CD4-positive, alpha-beta T cell treated with Interferon alpha-2 for 1 hour (primary cell): ENCODE measurements around the gene CLIP2.

Source experiments
- DNase-seq, 2 donors: peaks; one replicate each; pipeline ENCODE4 v3.0.0-alpha.2; 2020 to 2022

CLIP2 gene

DNA sequence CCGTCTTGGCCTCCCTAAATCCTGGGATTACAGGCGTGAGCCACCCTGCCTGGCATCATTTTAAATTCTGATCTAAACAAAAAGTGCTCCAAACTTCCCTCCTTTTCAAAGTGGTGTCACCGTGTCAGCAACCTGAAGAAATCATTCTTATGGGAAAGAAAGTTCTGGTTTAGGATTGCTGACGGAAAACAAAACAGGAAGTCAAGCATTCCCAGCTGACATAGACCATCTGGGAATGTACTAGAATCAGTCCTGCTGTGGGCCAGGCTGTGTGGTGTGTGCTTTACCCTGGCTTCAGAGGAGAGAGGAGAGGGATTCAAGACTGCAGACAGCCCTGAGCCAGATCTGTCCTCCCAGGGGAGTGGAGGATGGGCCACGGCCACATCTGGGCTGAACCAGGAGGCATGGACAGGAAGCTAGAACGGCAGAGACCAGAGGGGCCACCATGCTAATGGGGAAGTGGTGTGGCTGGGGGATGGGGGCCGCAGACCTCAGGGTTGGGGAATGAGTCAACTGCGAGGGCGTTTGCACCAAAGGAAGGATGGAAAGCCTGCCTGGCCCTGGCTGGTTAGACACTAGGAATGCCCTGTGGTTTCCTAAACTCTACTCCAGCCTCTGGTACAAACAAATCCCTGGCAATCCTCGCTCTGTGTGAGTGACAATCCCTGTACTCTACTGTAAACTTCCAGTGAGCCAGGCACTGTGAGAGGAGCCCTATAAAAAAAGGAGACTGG is 16.7 kb upstream of the CLIP2 start:
- DNase-seq = peak; percentile 8 to 58

DNA sequence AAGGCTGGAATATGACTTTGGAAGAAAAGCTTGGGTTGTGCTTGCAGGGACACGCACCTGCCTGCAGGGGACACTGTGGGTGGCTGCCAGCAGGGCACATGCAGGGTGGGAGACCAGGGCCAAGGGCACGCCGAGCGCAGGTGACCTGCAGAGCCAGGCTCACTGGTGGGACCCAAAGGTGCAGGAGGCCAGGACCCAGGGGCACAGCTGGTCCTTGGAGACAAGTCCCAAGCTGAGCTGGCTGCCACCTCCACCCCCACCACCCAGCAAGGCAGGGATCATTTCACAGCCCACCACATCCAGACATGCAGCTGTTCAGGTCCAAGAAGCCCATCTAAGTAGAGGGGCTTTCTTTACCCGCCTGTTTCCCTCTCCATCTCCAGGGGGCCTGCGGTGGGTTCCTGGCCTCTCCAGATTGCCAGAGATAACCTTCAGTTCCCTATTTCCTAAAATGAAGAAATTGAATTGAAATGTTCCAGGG is 13.8 kb upstream of the CLIP2 start:
- DNase-seq = no peak

DNA sequence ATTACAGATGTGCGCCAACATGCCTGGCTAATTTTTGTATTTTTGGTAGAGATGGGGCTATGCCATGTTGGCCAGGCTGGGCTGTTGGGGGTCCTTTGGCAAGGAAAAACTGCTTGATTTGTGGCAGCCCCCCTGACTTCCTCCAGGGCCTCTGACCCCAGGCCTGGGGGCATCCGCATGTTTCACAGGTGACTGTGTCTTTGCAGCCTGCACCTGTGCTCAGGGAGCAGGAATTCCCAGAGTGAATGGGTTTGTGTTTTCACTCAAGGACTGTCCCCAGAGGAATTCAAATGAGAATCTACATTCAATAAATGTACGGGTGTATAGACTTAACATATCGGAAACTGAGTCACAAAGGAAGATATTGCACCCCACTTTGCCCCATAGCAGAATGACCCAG is 11.6 kb upstream of the CLIP2 start:
- DNase-seq = no peak

DNA sequence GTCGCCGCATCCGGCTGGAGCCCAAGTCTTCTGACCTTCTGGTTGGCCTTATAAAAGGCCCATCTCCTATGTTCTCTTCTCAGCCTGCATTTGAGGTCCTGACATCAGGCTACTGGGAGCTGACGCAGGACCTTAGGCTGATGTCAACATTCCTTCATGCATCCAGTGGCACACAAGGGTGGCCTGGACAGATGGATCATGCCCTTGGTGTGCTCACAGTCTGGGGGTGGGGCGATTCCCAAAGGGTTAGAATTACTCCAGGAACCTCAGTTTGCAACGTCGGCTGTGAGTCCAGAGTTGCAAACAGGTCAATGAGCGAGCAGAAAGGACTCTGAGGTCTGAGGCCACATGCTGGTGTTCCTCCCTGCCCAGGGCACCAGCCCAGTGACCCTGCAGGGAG is 8.2 kb upstream of the CLIP2 start:
- no peak for DNase-seq

DNA sequence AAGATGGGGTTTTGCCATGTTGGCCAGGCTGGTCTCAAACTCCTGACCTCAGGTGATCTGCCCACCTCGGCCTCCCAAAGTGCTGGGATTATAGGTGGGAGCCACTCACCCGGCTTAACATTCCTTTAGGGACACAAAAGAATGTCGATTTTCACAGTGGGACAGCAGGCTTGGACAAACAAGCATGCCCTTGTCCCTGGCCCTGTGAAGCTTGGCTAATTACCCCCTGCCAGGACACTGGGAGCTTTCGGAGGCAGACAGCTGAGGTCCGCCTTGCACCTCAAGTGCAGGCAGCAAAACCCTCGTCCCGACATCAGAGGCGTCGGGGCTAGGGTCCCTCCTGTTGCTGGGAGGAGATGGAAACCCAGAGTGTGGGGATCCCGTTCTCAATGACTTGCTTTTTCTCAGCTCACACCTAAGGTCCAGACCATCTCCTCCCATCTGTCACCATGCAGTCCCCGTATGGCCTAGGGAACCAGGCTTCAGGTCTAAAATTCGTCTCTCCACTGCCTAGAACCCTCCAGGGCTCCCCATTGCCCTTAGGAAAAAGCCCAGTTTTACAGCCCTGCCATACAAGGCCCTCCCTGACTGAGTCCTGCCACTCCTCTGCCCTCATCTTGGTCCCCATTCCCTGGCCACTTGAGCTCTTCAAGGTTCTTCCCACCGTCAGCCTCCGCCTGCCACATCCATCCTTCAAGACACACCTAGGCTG is 6.3 kb upstream of the CLIP2 start:
- DNase-seq = no peak

DNA sequence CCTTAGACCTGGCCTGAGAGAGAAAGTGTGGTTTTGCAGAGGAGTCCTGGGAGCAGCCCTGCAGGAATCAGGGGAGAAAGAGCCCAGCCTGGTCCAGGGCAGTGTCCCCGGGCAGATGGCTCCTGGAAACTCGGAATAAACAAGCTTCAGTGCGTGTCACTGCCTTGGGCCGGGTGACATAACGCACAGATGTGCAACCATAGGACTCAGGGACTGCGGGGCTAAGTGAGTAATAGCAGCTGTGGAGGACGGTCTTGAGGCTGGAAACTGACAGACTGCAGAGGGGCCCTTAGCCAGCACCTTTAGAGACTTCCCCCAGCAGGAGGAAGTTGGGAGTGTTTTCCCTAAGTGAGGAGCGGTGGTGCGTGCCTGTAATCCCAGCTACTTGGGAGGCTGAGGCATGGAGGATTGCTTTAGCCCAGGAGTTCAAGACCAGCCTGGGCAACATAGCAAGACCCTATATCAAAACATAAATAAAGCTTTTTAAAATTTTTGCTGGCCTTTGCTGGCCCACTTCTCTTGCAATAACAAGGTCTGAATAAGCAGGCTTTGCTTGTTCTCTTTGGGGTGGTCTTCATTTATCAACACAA is 5.3 kb upstream of the CLIP2 start:
- DNase-seq = no peak

DNA sequence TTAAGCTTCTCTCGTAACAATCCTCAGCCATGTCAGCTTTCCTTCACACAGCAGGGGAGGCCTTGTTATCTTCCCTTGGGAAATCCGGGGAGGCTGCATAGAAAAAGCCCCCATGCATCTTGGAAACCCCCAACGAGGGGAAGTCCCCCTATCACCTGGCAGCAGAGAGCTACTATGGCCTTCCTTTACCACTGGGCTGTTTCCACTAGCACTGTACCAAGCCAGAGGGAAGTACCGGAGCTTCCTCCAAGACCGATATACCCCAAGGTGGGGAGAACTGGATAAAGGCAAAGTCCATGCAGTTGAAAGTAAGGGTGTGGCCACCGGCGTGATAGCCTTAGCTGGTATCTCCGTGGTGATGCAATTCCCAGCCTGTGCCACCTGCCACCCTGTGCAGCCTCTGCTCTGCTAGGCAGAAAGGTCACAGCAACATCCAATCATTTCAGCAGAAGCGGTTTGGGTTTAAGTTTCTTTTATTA is 4.4 kb upstream of the CLIP2 start:
- DNase-seq = no peak

DNA sequence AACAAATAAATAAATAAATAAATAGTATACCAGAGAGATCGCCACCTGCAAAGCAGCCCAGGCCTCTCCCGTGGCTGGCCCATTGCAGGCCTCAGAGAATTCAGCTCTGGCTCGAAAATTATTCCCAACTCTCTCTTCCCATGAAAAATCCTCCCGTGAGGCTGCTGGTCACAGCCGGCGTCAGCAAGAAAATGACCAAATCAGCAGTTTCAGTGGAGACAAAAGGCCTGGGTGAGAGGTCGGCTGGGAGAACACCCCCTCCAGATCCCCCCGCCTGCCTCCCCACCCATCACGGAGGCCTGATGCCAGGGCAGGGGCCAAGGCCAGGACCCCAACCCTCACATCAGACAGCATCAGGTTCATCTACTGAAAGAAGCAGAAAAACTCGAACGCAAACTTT is 3.1 kb upstream of the CLIP2 start:
- no peak for DNase-seq

DNA sequence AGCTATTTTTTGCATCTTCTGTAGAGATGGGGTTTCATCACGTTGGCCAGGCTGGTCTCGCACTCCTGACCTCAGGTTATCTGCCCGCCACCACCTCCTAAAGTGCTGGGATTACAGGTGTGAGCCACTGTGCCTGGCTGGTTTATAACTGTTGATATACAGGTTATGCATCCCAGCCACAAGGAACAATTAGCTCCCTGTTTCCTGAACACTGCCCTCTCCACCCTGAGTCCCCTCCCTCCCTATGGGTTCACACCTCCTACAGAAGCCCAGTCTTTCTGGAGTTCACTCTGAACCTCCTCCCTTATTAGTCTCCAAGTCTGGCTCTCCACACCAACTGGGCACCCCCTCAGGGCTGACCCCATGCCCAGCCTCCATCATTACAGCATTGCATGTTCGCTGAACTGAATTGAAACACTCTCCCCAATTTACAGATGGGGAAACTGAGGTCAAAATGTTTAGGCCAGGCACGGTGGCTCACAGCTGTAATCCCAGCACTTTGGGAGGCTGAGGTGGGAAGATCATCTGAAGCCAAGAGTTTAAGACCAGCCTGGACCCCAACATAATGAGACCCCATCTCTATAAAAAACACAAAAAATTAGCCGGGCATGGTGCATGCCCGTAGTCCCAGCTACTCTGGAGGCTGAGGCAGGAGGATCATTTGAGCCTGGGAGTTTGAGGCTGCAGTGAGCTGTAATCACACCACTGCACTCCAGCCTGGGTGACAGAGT is 1.7 kb upstream of the CLIP2 start:
- DNase-seq = no peak

DNA sequence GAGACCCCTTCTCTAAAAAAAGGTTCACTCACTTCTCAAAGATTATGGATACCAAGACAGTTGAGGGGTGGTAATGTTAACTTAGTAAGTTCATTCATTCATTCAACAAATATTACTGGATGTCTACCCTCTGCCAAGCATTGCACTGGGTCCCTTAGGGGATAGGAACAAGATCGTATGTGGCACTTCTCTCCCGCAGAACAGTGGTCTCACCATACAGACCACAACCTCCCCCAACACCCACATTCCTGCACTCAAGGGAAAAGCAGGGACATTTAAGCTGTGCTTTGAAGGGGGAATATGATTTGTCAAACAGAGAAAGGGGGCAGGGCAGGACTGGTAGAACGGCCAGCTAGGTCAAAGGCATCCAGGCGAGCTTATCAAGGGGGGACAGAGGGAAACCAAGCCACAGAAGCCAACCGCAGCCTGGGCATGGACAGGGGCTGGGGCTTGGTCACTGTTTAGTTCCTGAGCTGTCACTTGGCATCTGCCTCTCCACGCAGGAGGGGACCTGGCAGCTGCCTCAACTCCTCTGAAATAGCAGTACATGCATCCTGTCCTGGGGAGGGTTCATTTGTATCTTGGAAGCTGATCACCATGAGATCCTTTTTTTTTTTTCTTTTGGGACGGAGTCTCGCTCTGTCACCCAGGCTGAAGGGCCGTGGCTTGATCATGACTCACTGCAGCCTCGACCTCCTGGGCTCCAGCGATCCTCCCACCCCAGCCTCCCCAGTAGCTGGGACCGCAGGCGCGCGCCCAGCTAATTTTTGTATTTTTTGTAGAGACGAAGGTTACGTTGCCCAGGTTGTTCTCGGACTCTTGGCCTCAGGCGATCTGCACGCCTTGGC is 949 bp upstream of the CLIP2 start:
- no peak for DNase-seq

DNA sequence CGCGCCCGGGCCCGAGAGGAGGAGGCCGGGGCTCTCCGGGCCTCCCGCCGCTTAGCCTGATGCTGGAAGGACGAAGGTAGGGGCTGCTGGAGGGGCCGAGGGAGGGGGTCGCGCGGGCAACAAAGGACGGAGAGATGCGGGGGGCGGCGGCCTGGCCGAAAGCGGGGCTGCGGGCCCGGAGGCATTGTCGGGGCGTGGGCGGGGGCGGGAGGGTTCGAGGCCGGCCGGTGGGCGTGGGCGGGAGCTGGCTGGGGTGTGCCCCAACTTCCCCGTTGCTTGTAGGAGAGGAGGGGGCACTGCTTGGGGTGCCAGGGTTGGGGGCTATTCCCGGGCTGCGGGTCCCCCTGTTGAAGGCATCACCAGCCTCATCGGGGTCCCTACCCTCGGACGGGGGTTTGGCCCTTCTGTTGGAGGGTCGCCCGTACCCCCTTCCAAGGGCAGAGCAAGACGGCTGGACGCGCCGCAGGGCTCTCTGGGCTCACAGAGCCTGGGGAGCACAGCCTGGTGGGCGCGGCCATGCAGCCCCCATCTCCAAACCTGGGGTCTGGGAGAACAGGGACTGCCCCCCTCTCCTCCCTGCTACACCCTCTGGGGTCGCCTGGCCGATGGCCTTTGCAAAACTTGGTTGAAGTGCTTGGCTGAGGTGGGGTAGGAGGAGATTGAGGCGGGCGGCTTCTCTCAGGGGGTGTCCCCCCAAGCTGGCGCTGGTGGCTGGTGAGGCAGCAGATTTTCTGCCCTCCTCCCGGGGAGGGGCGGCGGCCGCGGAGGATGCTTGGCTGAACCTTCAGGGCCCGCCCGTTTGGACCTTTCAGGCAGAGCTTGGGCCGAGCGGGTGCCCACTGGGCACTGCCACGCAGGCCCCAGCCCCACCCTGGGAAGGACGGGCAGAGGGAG is 699 bp downstream of the CLIP2 start:
- DNase-seq = peak; percentile 29 to 39

DNA sequence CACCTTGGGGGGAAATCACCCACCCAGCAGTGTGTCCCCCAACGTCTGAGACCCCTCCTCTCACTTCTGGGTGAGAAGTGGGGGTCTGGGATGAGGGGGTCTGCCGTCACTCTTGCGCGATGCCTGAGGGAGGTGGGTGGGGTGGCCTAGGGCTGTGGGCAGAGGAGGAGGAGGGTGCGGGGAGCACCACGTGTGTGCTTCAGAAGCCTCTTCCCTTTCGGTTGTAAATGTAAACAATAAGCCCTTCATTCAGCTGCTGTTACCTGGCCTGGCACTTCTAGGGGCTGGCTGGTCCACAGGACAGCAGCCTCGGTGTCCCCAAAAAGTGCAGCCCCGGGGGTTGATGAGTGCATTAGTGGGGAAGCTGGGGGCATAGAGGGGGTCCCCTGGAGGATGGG is 1.3 kb downstream of the CLIP2 start:
- no peak for DNase-seq

DNA sequence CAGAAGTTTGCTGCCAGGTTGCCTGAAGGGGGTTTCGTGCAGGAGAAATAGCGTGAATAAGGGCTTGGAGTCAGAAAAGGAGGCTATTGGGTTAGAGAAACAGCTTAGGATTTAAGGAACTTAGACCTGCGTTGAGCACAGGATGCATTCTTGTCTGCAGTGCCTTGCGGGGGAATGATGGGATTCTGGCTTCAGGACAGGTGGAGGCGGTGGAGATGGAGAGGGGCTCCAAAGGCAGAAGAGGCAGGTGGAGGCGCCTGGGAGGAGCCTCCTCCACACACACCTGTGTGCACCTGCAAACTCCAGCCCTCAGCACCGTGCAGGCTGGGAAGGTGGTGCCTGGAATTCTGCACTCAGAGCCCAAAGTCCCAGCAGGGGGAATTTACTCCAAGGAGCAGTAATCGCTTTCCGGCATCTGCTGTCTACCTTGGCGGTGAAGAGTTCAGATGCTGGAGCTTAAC is 1.8 kb downstream of the CLIP2 start:
- DNase-seq = no peak

DNA sequence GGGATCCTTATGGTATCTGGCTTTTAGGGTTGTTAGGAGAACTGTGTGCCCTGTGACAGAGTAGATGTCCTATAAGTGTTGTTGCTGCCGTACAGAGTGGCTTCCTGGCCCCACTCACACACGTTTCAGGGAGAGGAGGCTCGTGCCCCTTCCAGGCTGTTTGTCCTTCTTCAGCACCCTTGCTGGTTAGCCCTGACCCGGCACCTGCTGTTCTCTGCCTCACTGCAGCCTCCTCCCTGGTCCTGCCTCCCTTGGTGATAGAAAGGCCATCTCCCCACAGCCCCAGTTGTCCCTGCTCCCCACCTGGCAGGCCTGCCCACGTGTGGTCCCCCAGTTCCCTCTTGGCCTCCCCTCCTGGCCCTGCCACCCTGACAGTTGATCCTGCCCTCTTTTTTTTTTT is 2.3 kb downstream of the CLIP2 start:
- DNase-seq = no peak

DNA sequence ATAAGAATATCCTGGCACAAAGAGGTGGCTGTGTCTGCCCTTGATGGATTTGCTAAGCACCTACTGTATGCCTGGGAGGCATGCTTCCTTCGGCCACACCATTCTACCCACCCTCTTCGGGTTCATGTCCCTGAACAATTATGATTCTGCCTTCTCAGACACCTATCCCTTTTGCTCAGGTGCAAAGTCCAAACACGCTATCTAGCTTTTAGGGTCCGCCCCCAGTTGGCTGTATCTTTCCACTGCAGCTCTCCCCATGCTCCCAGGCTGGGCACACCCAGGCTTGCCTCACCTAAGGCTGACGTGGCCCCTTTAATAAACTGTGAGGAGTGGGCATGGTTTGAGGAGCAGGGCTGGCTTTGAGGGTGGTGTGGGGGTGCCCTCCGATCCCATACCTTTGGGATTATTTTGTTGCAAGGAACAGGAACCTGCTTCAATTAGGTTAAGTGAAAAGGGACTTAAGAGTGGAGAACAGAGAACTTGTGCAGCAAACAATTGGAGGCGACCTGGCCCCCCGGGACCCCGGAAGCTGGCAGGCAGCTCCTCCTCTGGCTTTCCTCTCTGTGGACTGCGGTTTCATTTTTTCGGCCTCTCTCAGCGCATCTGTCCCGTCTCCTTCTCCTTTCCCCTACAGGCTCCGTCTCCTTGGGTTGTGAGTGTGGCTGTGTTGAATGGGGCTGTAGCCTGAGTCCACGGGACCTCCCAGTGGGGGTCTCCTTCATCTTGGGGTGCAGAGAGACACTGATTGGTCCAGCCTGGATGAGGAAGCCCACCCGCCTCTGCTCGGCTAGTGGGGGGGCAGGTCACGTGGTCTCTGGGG is 3.8 kb downstream of the CLIP2 start:
- DNase-seq = no peak

DNA sequence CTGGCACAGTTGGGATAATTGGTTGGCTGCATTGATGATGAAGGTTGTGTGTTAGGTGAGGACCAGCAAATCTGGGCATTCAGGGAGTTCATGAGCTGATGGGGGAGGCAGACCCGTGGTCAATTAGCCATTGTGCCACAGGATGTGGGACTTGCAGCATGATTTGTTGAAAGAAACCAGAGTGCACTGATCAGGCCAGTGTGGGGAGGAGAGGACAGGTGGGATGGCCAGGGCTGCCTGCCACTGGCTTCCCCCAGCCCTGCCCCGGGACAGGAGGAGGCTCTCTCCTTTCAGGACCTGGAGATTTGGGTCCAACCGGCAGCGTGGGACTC is 4.3 kb downstream of the CLIP2 start:
- no peak for DNase-seq

DNA sequence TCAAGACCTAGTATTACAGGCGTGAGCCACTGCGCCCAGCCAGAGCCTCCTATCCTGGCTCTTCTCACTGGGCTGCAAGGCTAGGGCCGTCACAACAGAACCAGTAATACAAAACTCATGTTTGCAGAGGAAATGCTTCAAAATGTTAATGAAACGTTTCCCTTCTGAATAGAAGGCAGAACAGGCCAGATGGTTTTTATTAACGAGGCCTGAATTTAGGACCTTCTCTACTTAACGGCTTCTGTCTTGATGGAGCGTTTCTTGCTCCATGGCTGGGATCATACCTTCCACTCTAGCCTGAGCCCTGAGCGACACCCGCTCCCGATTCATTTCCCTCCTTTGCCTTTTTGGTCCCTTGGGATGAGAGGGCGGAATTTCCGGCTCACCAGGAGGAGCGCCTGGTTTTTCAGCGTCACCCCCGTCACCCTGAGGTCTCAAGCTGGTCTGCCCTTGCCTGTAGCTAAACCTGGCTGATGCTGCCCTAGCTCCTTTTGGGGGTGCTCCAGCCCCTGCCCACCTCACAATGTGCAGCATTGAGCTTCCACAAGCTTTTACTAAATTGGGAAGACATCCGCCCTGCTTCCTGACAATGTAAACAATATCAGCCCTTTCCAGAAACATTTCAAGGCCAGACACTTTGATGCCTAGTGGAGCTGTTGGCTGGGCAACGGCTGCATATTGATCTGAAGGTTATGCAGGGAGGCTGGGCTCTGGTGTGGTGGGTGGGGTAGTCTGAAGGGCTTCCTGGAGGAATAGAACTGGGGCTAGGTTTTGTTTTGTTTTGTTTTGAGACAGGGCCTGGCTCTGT is 5.2 kb downstream of the CLIP2 start:
- no peak for DNase-seq

DNA sequence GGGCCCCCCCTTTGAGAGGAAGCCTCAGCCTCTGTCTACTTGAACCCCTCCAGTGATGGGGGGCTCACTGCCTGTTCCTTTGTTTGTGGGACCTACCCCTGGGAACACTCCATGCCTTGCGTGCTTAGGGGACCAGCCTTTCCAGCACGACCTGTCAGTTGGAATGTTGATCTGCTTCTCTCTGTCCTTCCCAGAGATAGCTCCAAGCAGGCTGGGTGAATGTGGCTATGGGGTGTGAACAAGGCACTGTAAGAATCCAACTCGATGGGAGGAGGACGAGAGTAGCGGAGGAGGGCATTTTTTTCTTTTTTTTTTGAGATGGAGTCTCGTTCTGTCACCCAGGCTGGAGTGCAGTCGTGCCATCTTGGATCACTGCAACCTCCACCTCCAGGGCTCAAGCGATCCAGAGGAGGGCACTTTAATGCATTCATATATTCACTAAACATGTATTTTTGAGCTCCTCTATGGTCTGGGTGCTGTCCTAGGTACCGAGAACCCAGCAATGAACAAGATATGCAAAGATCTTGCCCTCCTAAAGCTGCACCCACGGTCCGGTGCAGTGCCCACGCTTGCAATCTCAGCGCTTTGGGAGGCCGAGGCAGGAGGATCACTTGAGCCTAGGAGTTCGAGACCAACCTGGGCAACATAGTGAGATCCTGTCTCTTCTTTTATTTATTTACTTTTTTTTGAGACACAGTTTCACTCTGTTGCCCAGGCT is 8.5 kb downstream of the CLIP2 start:
- no peak for DNase-seq

DNA sequence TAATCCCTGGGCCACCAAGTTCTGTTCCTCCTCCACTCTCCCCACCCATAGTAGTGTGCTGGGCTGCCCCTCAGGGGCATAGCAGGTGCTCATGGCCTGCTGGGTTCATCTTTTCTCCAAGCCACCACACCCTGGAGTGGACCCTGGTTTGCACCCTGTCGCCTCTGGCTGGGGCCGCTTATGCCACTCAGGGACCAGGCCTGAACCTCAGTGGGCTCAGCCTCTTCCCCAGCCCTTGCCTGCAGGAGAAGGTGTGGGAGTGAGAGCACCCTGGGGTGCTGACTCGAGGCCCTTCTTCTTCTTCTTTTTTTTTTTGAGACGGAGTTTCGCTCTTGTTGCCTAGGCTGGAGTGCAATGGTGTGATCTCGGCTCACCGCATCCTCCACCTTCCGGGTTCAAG is 10.2 kb downstream of the CLIP2 start:
- DNase-seq = no peak
